Right kidney (tissue), 1 donor: ENCODE data around the gene PSMC1.

Experiments used
- DNase-seq: peaks from one replicate; pipeline ENCODE4 v3.0.0-alpha.2; 2016

PSMC1 gene

DNA sequence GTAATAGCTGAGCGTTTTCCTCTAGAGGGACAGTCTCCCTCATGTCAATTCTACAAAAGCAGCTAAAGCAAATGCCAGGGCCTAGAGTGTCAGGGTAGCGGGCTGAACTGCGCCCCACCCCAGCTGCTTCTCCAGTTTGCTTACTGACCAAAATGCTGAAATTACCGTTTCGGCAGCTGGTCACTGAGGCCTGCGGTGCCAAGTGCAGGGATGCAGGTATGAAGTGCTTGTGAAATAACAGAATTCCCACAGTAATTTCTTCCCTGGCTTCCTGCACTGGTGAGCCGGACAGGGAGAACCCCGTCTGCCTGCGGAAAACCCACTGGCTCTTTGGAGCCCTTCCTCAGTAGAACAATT is 19.1 kb downstream of the PSMC1 start:
- no peak for DNase-seq

DNA sequence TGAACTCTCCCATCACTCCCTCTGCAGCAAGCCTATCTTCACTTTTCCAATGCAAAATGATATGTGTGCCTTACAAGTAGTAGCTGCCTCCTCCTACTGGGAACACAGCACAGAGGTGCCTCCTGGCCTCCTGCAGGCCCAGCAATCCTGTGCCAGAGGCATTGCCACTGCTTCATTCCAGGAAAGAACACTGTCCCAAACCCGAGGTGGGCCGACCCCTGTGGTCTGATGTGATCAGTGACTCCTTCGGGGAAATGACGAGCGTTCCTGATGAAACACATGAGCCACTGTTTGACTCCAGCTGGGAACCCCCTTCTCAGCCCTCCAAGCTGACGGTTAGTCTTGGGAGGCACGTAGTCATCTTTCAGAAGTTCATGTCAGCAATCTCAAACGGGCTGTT is 19.5 kb downstream of the PSMC1 start:
- DNase-seq, result no peak

DNA sequence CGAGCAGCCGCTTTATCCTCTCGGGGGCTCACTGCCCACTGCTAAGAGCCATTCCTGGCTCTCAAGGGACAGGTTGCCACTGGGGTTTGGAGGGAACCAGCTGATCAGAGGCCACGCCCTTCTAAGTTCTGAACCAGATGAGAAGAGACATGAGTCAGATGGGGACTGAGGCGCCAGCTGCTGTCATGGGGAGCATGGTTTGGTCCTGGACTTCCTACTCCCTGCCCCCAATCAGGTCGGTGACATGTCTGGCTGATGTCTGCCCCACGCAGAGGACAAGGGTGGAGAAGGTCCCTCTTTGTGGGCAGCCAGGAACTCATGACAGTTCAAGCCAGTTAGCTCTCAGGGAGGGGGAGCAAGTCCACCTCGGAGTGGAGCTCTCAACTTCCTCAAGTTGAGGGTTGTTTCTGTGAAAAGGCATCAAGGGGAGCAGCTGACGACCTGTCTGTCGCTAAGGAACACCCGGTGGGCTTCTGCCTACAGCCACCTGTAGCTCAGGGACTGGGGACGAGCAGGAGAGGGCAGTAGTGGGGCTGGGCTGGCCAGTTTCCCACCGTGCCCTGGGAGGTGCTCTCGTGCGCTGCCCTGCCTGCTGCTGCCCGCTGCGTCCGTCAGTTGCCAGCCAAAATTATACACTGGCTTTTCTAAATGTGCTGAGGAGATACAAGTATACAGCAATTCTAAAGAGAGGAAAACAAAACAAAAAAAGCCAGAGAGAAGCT is 20.5 kb downstream of the PSMC1 start:
- no peak for DNase-seq

DNA sequence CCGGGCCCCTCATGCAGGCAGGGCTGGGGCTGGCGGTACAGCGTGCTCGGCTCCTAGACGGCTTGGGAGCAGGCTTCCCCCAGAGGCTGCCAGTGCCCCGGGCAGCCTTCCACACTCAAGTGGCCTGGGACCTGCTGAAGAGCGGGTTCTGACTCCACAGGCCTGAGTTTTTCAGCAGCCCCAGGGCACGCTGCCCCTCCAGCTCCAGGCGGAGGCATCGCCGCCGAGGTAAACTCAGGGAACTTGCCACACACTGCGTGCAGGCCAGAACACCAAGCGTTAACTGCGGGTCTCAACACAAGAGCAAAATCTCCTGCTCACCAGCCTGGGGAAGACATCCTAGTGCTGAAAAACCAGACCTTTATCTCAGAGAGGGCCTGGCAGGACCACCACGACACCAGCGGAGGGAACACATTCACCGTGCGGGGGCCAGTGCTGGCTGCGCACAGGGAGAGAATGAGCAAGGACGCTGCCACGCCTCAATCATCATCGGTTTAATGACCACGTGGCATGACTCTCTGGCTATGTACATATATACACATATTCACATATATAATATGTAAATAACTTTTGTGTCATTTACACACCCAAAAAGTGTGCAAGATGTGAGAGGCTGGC is 21.3 kb downstream of the PSMC1 start:
- DNase-seq, result no peak

DNA sequence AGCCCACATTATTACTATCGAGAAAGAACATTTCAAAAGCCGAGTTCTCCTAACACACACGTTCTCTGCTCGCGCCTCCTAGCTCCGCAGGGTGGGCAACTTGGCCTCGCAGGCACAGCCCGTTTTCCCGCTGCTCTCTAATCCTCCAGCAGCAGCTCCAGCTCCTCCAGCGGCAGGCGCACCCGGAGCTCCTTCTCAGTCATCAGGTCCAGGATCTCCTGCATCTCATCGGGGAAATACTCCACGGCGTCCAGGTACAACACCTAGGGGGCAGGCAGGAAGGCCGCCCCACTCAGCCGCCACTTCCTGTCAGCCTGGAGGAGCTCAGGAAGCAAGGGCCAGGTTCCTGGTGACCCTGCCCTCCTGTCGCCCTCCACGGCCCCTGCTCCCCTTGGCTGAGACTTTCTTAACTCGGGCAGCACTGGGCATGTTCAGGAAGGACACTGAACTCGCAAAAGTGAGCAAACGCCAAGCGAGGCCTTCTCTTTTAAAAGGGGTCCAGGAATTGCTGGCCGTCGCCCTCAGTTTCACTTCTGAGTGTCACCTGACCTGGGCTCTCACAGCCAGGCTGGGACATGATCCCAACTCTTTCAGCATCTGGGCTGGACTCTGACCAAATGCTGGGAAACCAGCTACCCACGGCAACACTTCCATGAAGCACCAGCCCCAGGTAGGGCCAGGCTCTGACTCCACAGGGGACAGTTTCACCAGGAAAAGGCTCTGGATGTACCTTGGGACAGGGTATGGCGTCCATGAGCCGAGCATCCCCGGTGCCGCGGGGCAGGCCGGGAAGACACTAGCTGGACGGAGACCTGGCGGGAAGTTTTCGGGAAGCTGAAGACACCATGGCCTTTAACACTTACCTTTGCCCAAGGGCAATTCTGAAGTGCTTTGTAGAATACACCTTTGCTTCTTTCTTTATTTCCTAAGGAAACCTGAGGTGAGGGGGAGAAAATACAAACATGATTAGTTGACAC is 22.1 kb downstream of the PSMC1 start:
- DNase-seq, result no peak

DNA sequence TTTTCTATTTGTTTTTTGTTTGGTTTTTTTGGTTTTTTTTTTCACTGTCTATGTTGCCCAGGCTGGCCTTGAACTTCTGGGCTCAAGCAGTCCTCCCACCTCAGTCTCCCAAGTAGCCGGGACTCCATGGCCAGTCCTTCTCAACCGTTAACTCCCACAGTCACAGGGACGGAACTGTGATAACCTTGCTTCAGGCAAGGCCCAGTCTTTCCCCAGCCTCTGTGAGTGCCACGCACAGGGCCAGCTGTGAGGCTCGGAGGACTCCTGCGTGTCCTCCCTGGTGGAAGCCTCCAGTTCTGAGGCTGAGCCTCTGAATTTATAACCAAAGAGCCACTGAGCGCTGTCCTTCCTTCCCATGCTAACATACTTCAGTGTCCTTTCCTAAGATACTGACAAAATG is 23.7 kb downstream of the PSMC1 start:
- no peak for DNase-seq

DNA sequence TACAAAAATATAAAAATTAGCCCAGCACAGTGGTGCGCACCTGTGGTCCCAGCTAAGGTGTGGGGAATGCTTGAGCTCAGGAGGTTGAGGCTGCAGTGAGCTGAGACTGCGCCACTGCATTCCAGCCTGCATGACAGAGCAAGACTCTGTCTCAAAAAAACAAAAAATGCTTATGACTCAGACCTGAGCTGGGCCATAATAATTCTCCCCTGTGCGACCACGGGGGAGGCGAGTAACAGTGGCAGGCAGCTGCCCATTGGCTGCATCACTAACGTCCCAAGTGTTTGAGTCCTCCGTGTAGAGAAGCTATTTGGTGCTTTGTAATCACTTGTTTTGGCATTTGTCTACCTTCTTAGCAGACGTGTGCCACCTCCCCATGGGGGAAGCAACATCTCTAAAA is 24.9 kb downstream of the PSMC1 start:
- no peak for DNase-seq

DNA sequence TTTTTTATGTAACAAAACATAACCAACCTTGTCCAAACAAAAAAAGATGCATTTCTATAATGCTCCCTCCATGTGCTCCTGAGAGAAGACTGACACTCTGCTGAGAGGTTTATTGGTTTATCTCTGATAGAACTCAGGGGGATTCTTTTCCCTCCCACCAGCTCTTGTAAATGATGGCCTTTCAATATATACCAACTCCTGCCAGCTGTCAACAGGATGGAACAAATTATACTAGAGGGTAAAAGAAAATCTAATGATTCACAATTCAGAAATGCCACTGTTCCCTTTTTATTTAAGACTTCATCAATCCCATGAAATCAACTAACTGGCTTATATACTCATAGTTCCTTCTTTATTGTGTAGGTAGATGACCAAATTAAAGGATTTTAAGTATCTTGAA is 25.4 kb downstream of the PSMC1 start:
- no peak for DNase-seq

DNA sequence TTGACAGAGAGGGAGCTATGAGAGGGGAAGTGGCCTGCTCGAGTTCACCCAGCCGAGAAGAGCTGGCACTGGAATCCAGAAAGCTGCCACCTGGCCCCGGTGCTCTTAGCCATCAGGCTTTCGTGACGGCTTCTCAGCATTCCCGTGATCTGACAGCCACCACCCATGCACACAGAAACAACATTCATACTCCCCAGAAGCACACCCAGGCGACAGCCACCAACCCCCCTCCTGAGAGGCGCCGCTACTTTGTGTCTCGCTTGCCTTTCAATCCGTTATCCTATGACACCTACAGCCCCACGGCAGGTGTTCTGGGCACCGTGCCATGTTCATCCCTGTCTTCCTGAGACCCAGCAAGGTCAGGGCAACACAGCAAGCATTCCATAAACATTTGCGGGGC is 31.4 kb downstream of the PSMC1 start:
- no peak for DNase-seq

DNA sequence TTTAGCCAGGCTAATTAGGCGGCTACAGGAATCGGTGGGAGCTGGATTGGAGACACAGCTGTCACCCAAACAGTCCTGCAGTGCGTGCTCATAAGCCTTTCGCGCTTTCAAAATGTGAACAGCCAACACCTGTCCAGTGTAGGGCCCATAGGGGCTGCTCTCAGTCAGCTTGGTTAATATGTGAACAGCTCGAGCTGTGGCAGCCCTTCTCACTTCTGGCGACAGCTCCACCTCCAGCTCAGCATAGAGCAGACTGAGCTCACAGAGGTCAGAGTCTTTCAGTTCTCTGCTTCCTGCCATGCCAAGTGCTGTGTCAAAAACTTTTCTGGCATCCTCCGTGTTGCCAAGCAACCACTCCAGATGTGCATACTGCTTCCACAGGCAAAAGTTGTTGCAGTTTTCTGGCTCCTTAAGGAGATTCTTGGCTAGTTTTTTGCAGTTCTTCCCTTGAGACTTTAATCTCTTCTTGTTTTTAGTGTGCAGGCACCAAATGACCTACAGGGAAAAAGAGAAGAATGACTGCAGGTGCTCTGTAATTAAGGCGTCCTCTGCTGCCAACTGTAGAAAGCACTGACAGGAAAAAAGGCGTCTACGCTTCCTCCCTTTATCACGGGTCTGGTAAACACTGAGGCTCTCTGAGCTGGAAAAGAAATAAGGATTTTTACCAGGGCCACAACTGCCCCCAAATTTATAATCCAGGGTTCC is 32.5 kb downstream of the PSMC1 start:
- DNase-seq, result no peak

DNA sequence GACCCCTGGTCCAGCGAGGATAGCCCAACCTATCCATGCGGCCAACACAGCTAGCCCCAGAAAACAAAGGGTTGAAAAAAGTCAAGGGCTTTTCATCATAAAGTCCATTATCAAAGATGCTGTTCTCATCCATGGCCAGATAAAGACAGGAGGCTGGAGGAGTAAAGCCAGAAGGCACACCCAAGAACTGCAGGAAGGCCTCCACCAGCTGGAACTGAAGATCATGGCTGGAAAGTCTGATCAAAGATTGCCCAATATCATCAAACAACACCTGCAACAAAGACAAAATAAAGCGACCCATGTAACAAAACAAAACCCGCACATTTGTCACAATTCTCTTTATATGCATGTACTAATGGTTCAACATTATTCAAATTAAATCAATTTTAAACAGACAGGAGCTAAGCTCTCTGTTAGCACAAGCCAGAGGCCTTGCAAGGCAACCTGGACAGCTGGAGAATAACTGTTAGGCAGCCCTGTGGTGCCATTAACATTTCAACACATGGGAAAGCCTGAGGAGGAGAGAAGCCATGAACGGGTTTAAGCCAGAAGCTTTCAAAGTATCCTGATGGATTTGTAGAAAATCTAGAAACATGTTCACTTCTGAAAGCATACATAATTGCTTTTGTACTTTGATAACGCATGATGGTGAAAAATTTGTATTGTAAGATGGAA is 34.1 kb downstream of the PSMC1 start:
- DNase-seq, result no peak

DNA sequence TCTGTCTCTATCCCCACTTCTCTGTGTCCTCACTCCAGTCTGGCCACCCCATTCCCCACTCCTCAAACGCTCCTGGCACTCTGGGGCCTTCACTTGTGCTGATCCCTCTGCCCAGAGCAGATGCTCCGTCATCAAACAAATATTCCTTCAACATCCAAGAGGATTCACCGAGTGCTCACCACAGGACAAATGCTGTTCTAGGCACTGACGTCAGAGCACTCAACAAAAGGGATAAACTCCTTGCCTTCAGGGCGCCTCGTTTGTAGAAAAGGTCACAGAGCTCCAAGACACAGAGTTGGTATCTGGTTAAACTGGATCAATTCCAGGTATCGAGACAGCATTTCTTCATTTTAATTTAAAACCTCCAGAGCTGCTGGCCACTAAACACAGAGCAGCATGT is 35.3 kb downstream of the PSMC1 start:
- DNase-seq, result no peak

DNA sequence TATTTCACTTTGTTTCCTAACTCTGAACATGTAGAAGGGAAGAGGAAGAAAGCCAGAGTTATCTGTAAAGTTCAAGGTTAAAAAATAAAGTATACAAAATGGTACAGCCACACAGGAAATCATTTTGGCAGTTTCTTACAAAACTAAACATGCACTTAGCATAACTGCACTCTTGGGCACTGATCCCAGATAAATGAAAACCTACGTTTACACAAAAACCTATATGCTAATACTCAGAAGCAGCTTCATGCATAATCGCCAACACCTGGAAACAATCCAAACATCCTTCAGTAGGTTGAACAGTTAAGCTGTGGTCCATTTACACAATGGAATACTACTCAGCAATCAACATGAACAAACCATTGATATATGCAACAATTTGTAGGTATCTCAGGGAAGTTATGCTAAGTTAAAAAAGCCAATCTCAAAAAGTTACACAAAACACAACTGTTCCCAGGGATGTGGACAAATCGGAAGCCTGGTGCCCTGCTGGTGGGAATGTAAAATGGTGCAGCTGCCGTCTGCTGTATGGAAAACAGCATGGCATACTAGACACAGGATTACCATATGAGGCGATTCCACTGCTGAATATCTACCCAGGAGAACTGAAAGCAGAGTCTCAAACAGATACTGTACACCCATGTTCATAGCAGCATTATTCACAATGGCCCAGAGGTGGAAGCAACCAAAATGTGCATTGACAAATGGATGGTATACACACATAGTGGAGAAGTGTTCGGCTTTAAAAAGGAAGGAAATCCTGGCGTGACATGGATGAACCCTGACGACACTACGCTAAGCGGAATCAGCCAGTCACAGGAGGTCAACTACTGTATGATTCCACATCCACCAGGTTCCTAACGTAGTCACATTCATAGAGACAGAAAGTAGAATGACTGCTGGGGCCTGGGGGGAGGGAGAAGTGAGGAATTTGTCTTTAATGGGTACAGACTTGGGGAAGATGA is 37.7 kb downstream of the PSMC1 start:
- DNase-seq, result no peak

DNA sequence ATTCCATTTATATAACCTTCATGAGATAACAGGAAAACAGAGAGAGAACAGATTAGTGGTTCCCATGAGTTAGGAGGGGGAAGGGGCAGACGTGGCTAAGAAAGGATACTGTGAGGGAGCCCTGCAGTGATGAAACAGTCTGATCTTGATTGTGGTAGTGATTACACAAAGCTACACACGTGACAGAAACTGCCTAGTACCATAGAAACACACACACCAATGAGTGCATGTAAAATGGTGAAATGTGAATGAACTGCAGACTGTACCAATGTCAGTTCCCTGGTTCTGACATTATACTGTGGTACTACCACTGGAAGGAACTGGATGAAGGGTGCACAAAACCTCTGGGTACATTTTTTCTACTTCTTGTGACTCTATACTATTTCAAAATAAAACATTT is 38.5 kb downstream of the PSMC1 start:
- no peak for DNase-seq

DNA sequence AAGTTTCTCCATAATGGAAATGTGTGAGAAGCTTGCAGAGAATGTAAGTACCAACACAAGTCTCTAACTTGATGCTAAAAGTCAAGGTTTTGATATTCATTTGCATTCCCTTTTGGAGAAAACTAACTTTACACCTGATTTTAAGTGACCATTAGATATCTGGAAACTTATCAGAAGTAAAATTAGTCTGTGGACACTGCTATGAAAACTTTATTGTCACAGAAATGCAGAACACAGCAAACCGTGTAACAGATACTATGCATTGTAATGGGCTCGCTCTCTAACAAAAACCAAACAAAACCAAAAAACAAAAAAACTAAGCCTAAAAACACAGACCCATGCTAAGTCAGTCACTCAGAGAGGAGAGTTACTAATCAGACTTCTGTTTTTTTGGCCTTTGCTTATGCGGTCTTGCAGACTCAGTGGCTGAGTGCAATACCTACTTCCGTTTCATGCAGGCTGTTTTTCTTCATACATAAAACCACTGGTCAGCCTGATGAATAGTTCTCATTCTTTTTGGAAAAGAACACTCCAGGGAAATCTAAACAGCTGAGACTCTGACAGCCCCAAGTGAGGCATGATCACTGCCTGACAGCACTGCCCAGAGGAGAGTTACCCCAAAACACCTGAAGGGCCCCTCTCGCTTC is 39.6 kb downstream of the PSMC1 start:
- no peak for DNase-seq

DNA sequence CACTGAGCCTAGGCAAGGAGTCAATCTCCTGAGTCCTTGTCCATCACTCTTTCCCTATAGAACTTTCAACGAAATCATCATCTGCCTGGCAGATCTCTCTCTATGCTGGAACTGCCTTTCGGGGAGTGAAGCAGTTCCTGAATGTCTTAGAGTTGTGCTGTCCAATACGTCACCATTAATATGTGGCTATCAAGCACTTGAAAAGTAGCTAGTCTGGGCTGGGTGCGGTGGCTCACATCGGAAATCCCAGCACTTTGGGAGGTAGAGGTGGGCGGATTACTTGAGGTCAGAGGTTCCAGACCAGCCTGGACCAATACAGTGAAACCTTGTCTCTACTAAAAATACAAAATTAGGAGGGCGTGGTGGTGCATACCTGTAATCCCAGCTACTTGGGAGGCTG is 40.3 kb downstream of the PSMC1 start:
- no peak for DNase-seq

DNA sequence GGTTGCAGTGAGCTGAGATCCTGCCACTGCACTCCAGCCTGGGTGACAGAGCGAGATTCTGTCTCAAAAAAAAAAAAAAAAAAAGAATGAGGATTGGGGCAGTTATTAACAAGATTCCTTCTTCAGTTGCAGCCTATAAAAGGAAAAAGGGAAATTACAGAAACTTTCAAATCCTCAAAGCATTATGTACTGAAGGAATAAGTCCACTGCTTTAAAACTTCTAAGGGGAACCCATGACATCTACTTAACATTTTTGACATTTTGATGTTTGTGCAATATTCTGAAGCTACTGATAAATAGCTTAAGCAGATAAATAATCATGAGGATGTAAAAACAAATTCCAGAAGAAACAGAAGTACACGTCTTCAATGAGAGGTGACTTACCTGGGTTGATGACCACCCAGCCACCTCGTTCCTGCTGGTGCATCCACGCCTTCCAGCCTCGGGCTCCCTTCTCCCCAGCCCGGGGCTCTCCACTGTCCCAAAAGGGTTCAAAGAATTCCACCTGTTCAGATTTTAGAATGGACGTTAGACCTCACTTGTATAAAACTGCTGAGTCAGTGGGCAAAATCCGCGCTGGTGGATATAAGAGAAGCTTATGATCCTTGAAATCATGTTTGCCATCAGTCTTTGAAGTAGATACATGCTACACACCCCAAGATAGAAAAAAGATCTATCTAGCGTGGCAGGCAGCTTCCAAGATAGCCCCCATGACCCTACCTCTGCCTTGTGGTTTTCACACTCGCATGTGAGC is 41.7 kb downstream of the PSMC1 start:
- DNase-seq, result no peak

DNA sequence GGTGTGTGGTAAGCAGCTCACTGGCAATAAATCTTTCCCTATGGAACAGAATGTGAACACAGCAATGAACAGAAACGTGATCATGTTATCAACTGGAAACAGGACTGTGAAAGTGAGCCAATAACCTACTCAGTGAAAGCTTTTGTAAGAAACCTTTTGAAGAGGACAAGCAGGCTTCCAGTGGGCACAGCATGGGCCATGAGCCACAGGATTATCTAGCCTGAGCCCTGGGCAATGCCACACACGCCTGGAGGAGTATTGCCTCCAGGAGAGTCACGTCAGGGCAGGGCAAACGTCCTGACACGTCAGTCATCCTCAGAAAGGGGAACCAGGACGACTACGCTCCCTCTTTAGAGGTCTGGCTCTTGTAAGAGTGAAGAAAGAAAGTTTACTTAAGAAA is 43.1 kb downstream of the PSMC1 start:
- no peak for DNase-seq

DNA sequence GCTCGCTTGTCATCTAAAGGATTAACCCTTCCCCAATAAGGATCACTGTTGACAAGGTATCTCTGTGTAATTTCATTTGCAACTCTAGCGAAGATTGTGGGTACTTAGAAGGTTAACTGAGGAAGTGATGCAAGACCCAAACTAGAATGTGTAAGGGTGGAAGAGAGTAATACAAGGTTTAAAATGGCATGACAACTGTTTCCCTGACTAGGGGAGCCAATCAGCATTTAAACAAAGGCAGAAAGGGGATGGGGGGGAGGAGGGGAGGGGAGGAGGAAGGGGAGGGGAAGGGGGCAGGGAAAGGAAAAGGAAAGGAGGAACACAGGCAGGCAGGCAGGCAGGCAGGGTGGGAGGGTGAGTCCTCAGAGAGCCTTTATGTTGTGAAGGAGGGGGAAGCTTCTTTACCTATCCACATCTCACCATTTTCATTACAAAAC is 44.3 kb downstream of the PSMC1 start:
- DNase-seq, result no peak

DNA sequence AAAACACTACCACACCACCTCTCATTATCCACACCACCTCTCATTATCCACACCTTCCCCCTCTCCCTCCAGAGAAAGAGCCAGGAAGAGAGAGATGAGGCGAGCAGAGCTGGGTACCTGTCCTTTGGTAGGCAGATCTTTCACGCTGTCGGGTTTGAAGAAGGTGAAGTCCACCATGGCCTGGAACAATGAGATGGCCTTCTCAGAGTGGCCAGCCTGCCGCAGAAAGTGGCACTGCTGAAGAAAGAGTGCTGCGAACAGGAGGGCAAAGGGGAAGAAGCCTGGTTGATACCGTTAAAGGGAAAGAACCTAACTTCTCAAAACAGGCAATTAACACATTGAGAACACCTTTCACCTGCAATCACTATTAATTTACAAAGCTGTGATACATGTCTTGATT is 44.8 kb downstream of the PSMC1 start:
- no peak for DNase-seq
